NCI-H2227 (cell line): ENCODE data around the gene SLC4A4.

Experiments
- DNase-seq: peaks from one replicate; lab custom pipeline; 2025; ENCODE audit not compliant: unreplicated experiment; lab: John Stamatoyannopoulos, UW

The SLC4A4 gene

DNA sequence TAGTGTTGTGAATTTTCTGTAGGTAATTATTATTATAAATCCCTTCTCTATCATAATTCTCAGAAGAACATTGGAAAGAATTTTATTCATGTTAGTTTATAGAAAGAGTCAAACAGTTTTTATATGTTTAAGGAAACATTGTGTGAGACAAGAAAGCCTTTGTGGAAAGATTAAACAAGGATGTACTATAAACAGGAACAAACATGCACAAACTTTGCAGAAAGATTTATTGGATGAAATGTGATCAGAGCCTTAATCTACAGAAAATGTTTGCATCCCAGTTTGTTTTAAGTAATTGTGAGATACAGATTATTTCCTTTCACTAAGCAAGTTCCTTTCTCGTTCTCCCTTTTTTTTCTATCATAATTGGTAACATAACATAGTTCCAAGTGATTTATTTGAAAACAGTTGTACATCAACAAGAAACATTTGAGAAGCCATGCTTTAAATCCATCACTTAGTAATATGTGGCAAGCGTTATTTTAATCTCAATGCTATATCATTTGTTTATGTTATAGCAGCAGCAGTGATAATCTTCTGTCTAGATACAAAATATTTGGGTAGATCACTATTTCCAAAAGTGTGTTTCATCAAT, 129.4 kb downstream of the SLC4A4 start:
- no peak for DNase-seq

DNA sequence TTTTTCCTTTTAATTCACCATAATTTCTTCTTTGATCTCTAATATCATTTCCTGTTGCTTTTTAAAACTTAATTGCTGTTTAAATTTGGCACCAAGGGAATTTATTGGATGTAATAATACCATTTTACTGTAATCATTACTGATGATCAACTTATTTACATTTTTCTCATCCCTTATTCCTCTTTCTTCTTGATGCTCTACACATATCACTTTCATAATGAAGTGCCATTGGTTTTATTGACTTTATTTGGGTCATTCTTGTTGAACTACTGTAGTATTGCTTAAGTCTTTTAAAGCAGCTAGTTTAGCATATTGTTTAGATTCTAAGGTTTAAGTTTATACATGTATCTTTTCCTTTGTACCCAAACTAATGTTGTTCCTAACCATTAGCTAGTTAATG, 130.7 kb downstream of the SLC4A4 start:
- no peak for DNase-seq

DNA sequence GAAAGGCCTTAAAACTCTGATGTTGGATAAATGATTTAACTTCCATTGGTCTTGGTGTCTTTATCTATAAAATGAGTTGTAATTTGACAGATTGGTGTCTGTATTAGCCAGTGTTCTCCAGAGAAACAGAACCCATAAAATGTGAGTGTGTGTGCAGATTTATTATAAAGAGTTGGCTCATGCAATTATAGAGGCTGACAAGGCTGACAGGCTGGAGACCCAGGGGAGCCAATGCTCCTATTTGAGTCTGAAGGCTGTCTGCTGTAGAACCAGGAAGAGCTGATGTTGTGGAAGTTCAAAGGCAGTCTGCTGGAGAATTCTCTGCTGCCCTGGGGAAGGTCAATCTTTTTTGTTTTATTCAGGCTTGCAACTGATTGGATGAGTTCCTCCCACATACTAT, 131.7 kb downstream of the SLC4A4 start:
- no peak for DNase-seq

DNA sequence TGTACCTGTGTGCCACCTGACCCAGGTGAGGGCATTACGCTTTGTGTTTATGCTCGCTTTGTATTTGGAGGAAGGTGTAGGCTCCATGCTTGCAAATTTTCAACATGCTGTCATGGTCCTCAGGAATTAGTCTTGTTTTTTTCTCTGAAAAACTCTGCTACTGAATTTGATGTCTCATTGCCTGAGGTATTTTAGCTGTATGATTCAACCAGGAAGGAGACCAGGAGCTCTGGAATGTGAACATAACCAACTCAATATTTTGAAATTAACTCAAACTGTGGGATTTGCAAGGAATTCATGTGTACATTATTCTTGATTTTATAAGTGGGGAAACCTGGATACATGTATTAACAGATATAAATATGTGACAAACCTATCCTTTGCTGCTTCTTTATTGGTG, 134.1 kb downstream of the SLC4A4 start:
- no peak for DNase-seq

DNA sequence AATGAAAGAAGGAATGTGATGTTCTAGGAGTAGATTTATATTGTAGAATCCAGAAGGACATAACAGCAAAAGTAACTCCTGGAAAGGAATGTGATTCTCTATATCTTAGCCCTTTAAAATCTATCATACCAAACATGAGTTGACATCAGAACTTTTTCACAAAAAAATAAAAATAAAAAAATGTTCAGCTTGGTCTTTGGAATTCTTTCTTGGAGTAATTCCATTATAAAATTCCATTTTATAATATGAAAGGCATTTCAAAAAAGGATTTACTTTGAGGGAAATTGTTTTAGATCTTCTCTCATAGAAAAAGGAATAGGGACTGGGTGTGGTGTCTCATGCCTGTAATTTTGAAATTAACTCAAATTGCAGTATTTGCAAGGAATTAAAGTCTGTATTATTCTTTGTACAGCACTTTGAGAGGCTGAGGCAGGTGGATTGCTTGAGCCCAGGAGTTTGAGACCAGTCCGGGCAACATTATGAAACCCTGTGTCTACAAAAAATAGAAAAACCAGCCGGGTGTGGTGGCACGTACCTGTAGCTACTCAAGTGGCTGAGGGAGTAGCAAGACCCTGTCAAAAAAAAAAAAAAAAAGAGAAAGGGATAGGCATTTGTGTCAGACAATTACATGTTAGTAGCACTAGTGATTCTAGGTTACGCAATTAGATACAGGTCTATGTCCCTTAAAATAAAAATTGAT, 134.9 kb downstream of the SLC4A4 start:
- DNase-seq, result no peak

DNA sequence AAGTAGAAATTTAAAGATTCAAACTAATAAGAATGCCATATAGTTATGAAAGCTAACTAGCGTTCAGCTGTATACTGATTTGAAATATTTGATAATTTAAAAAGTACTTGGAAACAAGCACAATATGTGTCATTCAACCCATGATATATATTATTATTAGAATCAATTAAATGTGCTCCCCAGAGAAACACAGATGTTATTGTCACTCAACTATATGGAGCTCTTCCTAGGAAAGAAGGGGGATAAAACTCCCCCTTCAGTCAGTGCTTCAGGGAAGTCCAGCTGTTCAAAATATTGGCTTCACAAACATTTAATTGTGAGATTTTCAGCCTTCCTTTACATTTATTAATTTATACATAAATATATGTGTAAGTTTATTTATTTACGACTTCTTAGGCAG, 135.9 kb downstream of the SLC4A4 start:
- no peak for DNase-seq

DNA sequence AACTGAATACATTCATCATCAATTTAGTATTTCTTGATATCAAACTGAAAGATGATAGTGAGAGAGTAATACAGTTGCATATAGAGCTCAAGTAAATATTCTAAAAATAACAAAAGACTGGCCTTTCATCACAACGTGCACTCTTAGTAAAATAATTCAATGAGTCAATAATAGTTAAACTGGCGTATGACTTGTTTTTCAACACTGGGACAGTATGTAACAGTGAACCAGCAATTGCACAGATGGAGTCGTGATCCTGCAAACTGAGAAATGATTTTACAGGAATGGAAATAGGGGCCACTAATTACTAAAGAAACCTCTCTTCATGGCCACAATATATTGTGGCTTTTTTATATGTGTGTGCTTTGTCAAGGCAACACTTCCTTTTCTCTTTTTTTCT, 137.4 kb downstream of the SLC4A4 start:
- no peak for DNase-seq

DNA sequence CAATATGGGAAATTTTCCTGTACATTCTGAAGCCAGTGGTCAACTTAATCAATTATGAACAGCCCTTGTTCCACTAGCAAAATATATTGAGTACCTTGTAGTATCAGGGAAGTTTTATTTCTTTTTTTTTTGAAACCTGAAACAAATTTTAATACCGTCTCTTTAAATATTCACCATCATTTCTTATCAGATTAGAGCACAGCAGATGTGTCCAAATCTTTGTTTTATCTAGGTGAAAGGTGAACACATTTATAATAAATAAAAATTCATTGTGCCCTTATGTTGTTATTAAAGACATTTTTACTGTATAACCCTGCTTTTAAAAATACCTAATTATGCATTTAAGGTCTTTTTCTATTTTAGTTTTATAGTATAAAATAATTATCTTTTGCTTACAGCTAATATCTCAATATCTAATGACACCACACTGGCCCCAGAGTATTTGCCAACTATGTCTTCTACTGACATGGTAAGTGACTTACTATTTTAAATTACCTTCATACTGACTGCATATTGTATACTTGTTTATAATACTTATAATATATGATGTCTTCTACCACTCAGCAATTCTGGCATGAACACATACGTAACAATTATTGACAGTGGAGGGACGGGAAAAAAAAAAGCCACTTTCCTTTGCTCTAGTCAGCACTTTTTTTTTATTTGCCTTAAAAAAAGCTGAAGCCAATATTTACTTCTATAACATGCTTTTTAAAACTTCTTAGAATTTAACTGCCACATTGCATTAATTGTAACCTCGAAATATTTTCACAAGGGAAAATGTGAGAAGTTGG, 147.9 kb downstream of the SLC4A4 start:
- no peak for DNase-seq

DNA sequence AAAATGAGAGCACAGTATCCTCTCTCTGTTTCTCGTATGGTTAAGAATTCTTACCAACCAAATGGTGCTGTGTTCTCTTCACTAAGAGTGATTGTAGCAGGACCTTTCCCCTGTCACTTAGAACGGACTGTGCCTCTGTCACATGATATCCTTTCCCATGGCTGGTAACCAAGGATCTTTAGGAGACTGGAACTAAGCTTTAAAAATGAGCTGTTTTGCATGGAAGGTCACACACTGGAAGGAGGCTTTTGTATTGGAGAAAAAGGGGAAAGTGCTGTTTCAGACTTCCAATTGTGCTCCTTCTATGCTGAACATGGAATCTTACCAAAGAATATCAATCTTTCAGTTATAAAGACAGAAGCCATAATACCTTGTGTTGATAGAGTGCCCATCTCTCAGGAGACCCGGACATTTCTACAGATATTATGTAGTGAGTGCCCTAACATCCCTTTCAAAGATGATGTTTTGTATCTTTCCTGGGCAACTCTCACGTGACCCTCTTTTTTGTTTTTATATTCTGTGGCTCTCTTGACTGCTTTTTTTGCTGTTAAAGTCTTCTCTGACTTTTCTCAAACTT, 148.6 kb downstream of the SLC4A4 start:
- no peak for DNase-seq

DNA sequence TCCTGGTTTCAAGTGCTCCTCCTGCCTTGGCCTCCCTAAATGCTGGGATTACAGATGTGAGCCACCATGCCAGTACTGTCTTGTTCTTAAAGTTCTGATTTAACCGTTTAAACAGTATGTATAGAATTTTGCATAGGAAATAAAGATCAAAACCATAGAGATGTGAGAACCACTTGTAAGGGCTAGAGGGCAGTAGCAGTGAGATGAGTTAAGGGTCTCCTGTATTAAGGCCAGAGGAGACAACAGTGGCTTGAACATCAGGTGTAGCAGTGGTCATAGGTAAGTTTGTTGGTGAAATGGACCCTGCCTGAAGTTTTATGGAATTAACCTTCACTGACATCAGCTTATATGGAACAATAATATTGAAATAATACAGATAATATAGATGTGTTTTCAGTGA, 155.7 kb downstream of the SLC4A4 start:
- no peak for DNase-seq

DNA sequence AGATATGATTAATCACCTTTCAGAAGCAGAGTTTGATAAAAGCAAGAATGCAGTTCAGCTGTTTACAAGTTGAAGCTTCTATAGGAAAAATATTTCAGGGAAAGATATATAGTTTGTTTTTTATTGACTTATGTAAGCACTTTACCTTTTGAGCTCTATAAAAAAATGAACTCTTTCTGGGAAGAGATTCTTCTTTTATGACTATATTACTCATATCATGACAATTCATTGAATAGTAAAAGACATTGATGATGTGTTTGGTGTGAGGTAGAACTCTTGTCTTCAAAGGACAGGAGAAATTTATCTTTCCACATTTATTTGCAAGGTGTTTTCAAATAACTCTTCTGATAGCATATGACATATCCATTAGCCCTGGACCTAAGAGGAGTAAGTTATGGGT, 156.6 kb downstream of the SLC4A4 start:
- no peak for DNase-seq

DNA sequence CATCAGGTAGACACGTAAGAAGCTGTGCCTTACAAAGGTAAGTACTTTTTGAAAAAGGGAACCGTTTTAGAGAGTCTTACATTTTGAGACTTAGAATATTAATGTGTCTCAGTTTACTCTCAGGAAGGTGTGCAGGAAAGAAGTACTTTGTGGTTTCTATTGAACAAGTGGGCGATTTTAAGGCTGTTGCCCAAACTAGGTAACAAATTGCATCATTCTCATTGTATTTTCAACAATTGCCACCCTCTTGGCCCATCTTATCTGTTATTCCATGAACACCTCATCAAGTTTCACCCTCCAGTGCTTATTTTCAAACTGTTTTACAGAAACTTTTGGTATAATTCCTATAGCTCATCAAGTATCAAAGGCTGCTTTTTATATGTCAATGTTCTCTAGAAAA, 158.3 kb downstream of the SLC4A4 start:
- DNase-seq, result no peak

DNA sequence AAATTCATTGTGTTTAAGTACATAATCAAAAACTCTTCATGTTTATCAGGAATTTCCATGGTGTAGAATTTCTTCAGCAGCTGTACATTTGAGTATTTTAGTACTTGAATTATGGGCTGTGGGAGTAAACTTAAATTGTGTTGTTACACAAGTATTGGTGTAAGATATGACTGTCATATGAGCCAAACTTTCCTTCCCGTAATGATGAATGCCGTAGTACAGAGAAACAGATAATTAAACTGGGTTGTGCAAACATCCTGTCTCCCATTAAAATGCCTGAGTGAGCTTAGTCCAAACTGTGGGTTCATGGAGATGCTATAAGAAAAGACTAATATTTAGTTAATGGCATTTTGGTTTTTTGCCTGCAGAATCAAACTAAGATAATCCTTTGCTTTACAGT, 159.2 kb downstream of the SLC4A4 start:
- no peak for DNase-seq

DNA sequence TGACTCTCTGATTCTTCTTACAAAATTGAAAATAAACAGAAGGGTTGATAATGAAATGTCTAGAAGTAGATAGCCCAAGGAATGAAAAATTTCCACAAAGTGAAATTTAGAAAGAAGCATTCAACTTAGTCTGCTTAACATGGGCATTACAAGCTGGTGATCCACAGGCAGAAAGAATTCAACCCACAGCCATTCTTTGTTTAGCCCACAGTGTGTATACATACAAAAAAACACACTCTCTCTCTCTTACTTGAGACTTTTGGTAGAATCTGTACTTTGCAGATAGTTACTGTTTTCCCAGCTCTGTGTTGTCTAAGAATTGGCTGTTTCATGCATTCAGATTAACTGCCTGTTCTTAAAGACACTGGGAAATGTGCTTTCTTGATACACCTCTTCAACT, 159.8 kb downstream of the SLC4A4 start:
- no peak for DNase-seq

DNA sequence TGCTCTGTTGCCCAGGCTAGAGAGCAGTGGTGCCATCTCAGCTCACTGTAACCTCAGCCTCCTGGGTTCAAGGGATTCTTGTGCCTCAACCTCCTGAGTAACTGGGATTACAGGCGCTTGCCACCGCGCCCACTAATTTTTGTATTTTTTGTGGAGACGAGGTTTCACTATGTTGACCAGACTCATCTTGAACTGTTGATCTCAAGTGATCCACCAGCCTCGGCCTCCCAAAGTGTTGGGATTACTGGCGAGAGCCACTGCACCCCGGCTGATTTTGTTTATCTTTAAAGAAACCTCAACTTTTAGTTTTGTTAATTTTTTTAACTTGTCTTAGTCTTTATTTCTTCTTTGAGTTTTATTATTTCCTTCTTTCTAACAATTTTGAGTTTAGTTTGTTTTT, 163.2 kb downstream of the SLC4A4 start:
- no peak for DNase-seq

DNA sequence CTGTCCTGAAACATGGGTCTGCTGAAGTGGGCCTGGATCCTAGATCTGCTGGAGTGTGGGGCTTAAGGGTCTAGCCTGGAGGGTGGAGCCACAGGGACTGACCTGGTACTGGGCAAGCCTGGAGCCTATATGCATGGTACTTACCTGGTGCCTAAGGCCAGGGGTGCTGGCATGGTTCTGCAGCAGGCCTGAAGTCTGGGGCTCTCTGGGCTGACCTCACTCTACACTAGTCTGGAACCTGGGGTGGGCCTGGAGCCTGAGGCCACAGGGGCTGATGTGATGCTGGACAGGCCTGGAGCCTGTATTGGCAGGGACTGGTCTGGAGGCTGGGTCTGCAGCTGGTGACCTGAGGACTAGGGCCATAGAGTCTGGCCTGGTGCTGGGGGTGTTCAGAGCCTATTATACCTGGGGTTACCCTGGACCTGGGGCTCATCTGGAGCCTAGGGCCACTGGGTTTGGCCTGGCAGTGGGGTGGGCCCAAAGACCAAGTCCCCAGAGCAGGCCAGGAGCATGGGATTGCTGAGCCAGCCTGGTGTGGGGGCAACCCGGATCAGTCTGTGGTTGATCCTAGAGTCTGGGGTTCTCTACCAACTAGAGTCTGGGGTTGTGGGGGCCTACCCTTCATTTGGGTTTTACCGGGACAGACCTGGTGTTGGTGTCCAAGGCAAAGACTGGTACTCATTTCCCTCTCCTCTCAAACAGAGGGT, 179.6 kb downstream of the SLC4A4 start:
- no peak for DNase-seq

DNA sequence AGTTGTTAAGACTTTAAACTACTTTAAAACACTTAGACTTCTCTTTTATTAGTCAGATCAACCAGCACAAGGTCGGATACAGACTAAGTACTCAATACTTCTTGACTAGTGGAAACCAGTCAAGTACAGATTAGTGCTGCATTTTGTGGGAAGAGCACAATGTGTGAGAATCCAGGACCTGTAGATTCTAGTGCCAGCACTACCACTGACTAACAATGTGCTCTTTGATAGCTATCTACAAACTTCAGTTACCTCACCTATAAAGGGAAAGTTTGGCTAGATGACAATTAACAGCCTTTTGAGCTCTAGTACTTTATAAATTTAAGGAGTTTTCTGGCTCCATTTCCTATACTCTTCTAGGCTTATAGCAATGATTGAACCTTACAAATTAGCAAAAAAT, 181.5 kb downstream of the SLC4A4 start:
- no peak for DNase-seq

DNA sequence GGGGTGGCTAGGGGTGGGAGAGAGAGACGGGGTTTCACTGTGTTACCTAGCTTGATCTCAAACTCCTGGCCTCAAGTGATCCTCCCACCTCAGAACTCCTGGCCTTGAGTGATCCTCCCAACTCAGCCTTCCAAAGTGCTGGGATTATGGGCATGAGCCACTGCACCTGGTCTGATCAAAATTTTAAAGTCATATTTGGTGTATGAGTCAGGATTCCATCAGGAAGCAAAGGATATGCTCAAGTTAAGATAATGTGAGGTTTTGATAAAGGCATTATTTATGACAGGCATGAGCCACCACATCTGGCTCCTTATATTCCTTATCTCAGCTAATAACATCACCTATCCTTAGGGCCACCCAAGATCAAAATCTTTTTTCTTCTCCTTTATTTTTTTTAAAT, 182.0 kb downstream of the SLC4A4 start:
- DNase-seq, result no peak

DNA sequence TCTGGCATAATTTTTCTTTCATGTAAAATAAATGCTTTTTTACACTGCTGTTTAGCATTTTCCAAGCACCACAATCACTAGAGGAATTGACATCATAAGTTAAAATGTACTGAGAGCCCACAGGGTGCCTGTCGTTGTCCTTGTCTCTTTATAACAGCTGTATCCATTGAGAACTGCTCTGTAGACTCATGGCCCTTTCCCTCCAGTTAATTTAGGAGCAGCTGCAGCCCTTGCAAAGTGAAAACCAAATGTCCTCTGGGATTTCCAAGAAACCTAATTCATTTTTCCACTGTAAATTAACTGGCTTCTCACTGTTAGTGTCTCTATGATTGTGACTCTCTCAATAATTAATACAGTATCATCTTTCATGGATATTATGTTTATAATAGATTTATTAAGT, 185.9 kb downstream of the SLC4A4 start:
- no peak for DNase-seq

DNA sequence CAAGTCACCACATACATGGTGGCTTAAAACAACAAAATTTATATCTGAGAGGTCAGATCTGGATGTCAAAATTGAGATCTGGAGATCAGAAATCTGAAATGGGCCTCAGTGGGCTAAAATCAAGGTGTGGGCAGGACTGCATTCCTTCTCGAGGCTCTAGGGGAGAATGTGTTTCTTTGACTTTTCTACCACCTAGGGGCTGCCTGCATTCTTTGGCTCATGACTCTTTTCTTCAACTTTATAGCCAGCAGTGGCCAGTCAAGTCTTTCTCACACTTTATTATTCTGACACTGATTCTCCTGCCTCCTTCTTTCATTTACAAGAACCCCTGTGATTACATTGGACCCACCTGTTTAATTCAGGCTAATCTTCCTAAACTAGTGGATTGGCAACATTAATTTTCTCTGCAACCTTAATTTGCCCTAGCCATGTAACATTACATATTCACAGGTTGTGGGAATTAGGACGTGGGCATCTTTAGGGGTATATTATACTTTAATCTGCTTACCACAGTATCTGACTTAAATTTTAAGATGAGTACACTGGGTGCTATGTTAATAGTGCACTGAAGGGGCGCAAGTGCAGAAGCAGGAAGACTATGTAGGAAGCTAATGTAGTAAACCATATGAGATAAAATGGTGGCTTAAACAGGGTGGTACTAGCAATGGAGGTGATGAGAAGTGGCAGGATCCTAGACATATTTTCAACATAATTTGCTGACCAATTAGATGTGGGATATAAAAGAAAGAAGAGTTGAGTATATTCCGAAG, 188.0 kb downstream of the SLC4A4 start:
- DNase-seq, result no peak

DNA sequence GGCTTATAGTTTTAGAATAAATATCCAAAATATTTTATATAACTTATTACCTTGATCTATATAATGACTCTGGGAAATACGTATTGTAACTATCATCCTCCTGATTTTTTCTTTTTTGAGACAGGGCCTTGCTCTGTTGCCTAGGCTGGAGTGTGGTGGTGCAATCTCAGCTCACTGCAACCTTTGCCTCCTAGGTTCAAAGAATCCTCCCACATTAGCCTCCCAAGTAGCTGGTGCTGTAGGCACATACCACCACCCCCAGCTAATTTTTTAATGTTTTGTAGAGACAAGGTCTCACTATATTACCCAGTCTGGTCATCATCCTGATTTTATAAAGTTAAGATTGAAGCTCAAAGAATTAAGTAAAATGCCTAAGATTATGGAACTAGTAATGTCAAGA, 193.6 kb downstream of the SLC4A4 start:
- DNase-seq, result no peak
